ENCODE data around the gene TSSC4. TPM values are rescaled to one million over a fixed set of nuclear protein-coding genes. Genes with fewer than 3 reads are reported as not detected.

The TSSC4 gene
- total RNA-seq, 1 donor from 2014 or later = 52.2 TPM

DNA sequence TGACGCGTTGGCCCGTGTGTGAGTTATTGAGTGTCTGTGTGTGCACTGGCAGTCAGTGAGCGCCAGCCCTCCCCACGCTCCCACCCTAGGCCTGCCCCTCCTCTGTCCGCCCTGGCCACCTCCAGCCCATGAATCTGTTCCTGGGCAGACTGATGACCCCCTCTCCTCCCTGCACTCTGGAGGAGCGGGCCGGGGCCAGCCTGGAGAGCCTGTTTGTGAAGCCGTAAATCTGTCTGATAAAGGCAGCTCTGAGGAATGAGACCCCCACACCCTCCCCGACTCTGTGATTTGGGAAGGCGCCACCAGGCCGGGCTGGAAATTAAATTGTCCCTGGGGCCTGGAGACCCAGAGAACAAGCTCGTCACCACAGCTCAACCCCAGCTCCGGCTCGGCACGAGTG, 8.6 kb downstream of the TSSC4 start:
- Mint-ChIP-seq H3K4me1 (ENCODE audit: low read depth) (no peaks in the 10 kb centered on the region), H3K27ac (ENCODE audit: unreplicated experiment) (no peak overlapping the region), H3K27me3 (ENCODE audit: low read depth) (no peaks in the 10 kb centered on the region), H3K36me3 (ENCODE audit: low read depth) (no peaks in the 10 kb centered on the region), H3K9me3 (ENCODE audit: low read depth) (no peaks in the 10 kb centered on the region), H3K4me3 (ENCODE audit: unreplicated experiment) (no peak overlapping the region)
- no peak for DNase-seq (ENCODE audit: low spot score)
- TF ChIP-seq, protein P1, sequence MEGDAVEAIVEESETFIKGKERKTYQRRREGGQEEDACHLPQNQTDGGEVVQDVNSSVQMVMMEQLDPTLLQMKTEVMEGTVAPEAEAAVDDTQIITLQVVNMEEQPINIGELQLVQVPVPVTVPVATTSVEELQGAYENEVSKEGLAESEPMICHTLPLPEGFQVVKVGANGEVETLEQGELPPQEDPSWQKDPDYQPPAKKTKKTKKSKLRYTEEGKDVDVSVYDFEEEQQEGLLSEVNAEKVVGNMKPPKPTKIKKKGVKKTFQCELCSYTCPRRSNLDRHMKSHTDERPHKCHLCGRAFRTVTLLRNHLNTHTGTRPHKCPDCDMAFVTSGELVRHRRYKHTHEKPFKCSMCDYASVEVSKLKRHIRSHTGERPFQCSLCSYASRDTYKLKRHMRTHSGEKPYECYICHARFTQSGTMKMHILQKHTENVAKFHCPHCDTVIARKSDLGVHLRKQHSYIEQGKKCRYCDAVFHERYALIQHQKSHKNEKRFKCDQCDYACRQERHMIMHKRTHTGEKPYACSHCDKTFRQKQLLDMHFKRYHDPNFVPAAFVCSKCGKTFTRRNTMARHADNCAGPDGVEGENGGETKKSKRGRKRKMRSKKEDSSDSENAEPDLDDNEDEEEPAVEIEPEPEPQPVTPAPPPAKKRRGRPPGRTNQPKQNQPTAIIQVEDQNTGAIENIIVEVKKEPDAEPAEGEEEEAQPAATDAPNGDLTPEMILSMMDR (IDR thresholded peaks at IDR 0.05) = no peak

DNA sequence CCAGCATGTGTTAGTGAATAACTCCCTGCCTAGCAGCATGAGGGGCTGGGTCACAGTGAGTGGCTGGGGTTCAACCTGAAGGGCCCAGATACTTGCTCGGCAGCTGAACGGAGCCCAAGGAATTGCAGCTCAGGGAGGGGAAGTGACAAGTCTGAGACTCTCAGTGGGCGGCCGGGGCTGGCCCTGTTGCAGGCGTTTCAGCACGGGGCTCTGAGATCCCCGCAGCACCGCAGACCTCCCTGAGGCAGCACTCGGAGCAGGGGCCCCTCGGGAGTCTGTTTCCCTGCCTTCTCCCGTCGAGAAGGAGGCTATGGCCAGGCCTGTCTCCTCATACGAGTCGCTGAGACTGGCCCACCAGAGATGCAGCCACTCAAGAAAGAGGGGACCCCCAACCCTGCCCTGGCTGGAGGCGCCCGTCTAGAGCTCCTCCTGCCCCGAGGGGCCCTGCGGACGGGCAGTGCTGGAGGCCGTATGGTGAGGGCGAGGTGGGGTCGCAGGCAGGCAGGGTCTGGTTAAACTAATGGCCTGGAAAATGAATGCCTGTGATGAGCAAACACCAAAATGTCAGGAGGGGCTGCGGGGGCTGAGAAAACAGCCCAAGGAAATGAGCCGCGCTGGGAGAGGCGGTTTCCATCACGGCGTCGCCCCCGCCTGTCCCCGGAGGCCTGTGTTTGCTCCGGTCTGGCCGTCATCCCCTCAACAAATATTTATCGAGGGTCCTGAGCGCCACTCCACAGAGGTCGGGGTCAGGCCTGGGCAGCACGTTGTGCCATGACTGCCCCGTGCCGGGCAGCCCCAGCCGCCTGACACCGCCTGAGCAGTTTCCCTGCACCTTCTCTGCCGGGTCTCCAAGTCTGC, 9.3 kb downstream of the TSSC4 start:
- no peaks in the 10 kb centered on the region for H3K36me3 Mint-ChIP-seq (ENCODE audit: low read depth)
- TF ChIP-seq, protein P1 (IDR thresholded peaks at IDR 0.05) = no peak
- H3K4me3 Mint-ChIP-seq (ENCODE audit: unreplicated experiment) = no peak overlapping the region
- DNase-seq (ENCODE audit: low spot score) = no peak
- H3K27ac Mint-ChIP-seq (ENCODE audit: unreplicated experiment) = no peak overlapping the region
- no peaks in the 10 kb centered on the region for H3K27me3 Mint-ChIP-seq (ENCODE audit: low read depth)
- H3K9me3 Mint-ChIP-seq (ENCODE audit: low read depth) = no peaks in the 10 kb centered on the region
- H3K4me1 Mint-ChIP-seq (ENCODE audit: low read depth) = no peaks in the 10 kb centered on the region

DNA sequence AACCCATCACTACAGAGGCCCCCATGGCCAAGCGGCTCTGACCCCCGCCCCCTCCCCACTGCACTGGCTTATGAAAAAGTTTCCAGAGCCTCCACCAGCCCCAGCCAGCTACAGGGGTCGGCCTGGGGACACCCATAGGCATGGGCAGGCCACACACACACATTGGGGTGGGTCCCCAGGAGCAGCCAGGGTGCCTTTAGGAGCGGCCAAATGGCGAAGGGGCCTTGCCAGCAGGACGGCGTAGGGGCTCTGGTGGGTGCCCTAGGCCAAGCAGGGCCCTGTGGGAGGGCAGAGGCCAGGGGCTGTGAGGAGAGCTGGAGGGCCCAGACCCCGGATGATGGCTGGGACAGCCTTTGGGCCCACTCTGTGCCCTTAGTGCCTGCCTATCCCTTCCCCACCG, 10.1 kb downstream of the TSSC4 start:
- H3K36me3 Mint-ChIP-seq (ENCODE audit: low read depth) = no peaks in the 10 kb centered on the region
- H3K9me3 Mint-ChIP-seq (ENCODE audit: low read depth) = no peaks in the 10 kb centered on the region
- H3K4me1 Mint-ChIP-seq (ENCODE audit: low read depth) = no peaks in the 10 kb centered on the region
- H3K27me3 Mint-ChIP-seq (ENCODE audit: low read depth) = no peaks in the 10 kb centered on the region
- H3K27ac Mint-ChIP-seq (ENCODE audit: unreplicated experiment) = no peak overlapping the region
- H3K4me3 Mint-ChIP-seq (ENCODE audit: unreplicated experiment) = no peak overlapping the region
- TF ChIP-seq, protein P1 (IDR thresholded peaks at IDR 0.05) = no peak
- DNase-seq (ENCODE audit: low spot score) = no peak

DNA sequence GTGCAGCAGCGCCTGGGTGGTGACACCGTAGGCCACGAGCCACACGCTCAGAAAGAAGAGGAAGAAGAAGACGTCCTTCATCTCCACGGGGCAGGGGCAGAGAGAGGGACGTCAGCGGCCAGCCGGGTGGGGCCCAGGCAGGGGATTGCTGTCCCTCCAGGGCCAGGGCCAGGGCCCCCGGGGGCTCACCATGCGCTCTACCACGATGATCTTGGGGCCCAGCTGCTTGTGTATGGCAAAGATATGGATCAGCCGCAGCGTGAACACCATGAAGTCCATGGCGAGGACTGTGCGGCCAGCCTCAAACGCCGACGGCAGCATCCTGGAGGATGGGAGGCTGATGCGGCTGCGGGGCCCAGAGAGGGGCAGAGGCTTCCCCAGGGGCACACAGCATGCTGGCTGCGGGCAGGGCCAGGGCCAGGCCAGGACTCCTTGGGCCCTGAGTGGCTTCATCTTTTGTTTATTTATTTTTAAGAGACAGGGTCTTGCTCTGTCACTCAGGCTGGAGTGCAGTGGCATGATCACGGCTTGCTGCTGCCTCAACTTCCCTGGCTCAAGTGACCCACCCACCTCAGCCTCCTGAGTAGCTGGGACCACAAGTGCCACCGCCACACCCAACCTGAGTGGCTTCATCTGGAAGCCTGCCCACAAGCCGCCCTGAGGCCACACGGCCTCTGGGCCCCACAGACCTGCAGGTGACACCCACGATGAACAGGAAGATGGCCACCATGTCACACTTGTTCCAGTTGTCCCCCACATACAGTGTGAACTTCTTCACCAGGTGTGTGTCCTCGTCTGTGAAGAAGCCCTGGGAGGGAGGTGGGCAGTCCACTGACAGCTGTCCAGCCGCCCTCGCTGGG, 11.1 kb downstream of the TSSC4 start:
- no peaks in the 10 kb centered on the region for H3K9me3 Mint-ChIP-seq (ENCODE audit: low read depth)
- TF ChIP-seq, protein P1 (IDR thresholded peaks at IDR 0.05) = no peak
- no peak overlapping the region for H3K27ac Mint-ChIP-seq (ENCODE audit: unreplicated experiment)
- no peaks in the 10 kb centered on the region for H3K4me1 Mint-ChIP-seq (ENCODE audit: low read depth)
- DNase-seq (ENCODE audit: low spot score) = no peak
- no peak overlapping the region for H3K4me3 Mint-ChIP-seq (ENCODE audit: unreplicated experiment)
- no peaks in the 10 kb centered on the region for H3K36me3 Mint-ChIP-seq (ENCODE audit: low read depth)
- H3K27me3 Mint-ChIP-seq (ENCODE audit: low read depth) = no peaks in the 10 kb centered on the region

DNA sequence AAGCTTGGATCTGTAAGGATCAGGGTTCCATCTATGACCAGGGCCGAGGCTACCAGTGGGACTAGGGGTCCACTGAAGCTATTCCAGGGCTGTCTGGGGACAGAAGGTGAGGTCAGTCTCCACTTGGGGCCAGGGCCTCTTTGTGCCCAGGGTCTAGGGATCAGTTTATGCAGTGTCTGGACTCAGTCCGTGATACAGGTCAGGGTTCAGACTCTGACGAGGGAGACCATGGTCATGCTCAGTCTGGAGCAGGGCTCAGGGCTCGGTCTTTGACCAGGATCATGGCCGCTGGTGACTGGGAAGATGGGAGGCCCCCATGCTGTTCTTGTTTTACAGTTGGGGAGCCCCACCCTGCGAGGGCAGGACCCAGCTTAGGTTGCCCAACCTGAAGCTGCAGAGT, 11.8 kb downstream of the TSSC4 start:
- Mint-ChIP-seq H3K9me3 (ENCODE audit: low read depth) (no peaks in the 10 kb centered on the region), H3K4me1 (ENCODE audit: low read depth) (no peaks in the 10 kb centered on the region), H3K27me3 (ENCODE audit: low read depth) (no peaks in the 10 kb centered on the region), H3K4me3 (ENCODE audit: unreplicated experiment) (no peak overlapping the region), H3K27ac (ENCODE audit: unreplicated experiment) (no peak overlapping the region), H3K36me3 (ENCODE audit: low read depth) (no peaks in the 10 kb centered on the region)
- TF ChIP-seq, protein P1 (IDR thresholded peaks at IDR 0.05) = no peak
- DNase-seq (ENCODE audit: low spot score) = no peak

All from chondrocyte (in vitro differentiated cells).